IPS-NIHi11 (cell line): Measurements from ENCODE around the gene GAS7.
"Not testable (repeated sequence)": the region's sequence is repeated elsewhere in the genome, so short reads cannot be mapped to it uniquely, and the experiment has no call there.

ENCODE experiments used
- DNase-seq: peaks from one replicate; pipeline ENCODE4 v3.0.0; 2012; ENCODE audit warnings: mixed read lengths, low spot score

GAS7 gene

GRCh38 chr17:10111907-10112452 lies 86.4 kb downstream of the GAS7 start:
- no peak for DNase-seq

- no peak for DNase-seq
These were observed 89.3 kb downstream of the GAS7 start for GRCh38 chr17:10109146-10109545.

GRCh38 chr17:10107316-10108165 lies 90.9 kb downstream of the GAS7 start:
- no peak for DNase-seq

- DNase-seq, result no peak
These were observed 92.3 kb downstream of the GAS7 start for GRCh38 chr17:10106067-10106466.

GRCh38 chr17:10105513-10106001 lies 92.8 kb downstream of the GAS7 start:
- no peak for DNase-seq

GRCh38 chr17:10103712-10104111 lies 94.7 kb downstream of the GAS7 start:
- DNase-seq, result no peak

GRCh38 chr17:10102817-10103216 lies 95.6 kb downstream of the GAS7 start:
- DNase-seq, result no peak

- no peak for DNase-seq
These were observed 99.3 kb downstream of the GAS7 start for GRCh38 chr17:10099051-10099571.

GRCh38 chr17:10096596-10096995 lies 101.8 kb downstream of the GAS7 start:
- no peak for DNase-seq

GRCh38 chr17:10095295-10095694 lies 103.1 kb downstream of the GAS7 start:
- DNase-seq, result not testable (repeated sequence)

- DNase-seq, result no peak
These were observed 103.6 kb downstream of the GAS7 start for GRCh38 chr17:10094797-10095196.

GRCh38 chr17:10092595-10092994 lies 105.8 kb downstream of the GAS7 start:
- no peak for DNase-seq

- DNase-seq, result no peak
These were observed 107.4 kb downstream of the GAS7 start for GRCh38 chr17:10091046-10091445.

GRCh38 chr17:10089196-10089804 lies 109.1 kb downstream of the GAS7 start:
- DNase-seq, result no peak

GRCh38 chr17:10088444-10088843 lies 110.0 kb downstream of the GAS7 start:
- DNase-seq, result no peak

- no peak for DNase-seq
These were observed 111.1 kb downstream of the GAS7 start for GRCh38 chr17:10087355-10087754.

GRCh38 chr17:10083864-10084263 lies 114.5 kb downstream of the GAS7 start:
- no peak for DNase-seq

- no peak for DNase-seq
These were observed 115.6 kb downstream of the GAS7 start for GRCh38 chr17:10082795-10083194.

- no peak for DNase-seq
These were observed 116.7 kb downstream of the GAS7 start for GRCh38 chr17:10081571-10082169.

- DNase-seq, result no peak
These were observed 120.7 kb downstream of the GAS7 start for GRCh38 chr17:10077561-10078299.

- DNase-seq, result no peak
These were observed 122.5 kb downstream of the GAS7 start for GRCh38 chr17:10075919-10076318.

- no peak for DNase-seq
These were observed 124.5 kb downstream of the GAS7 start for GRCh38 chr17:10073941-10074340.
